ENCODE results near the gene PROKR1. TPM values are rescaled to one million over a fixed set of nuclear protein-coding genes. Genes with fewer than 3 reads are reported as not detected.

Gene PROKR1
- total and polyA plus RNA-seq, 2 of the 4 experiments (the other 2 are of a cell fraction): not detected

- WGBS, 2 experiments (ENCODE audit: extremely low coverage in 2 of 2, insufficient read length in 1 of 2): no CpG with 5 or more reads among the region's 4 CpGs
These were observed 36.6 kb upstream of the PROKR1 start for GRCh38 chr2:68606759-68607158.

More at GRCh38 chr2:68606759-68607158, 36.6 kb upstream of the PROKR1 start:
- Histone ChIP-seq H2AK5ac (ENCODE audit: low read depth, low read length) (no peak overlapping the region), H3K14ac (replicated peaks; ENCODE audit: low read depth, low read length) (no peak overlapping the region), H2AFZ (replicated peaks; ENCODE audit: low read length, poor library complexity) (no peak overlapping the region), H3K9me3 (ENCODE audit: control insufficient read depth, insufficient read depth, low read length) (0 out of 2 replicates have a peak, but pooled peaks cover 2% of the 10 kb centered on the region), H2BK120ac (ENCODE audit: low read depth, low read length) (no peak overlapping the region), H3K4me1 (ENCODE audit: control insufficient read depth, insufficient read depth, low read length) (no peaks in the 10 kb centered on the region), H3K27me3 (ENCODE audit: control insufficient read depth, insufficient read depth, low read length) (peaks cover 3% of the 10 kb centered on the region), H4K20me1 (ENCODE audit: insufficient read depth, low read length) (no peaks in the 10 kb centered on the region), H3K18ac (ENCODE audit: low read depth, low read length) (no peak overlapping the region), H3K23ac (ENCODE audit: low read depth, low read length) (no peak overlapping the region), H3K56ac (ENCODE audit: extremely low read depth, insufficient read depth, low read length) (no peak overlapping the region), H3K9ac (ENCODE audit: low read depth, low read length) (no peak overlapping the region), H3K36me3 (ENCODE audit: control insufficient read depth, insufficient read depth, low read length) (no peaks in the 10 kb centered on the region), H3K27ac (ENCODE audit: insufficient read depth, low read length) (no peak overlapping the region), H4K5ac (ENCODE audit: low read depth, low read length) (no peak overlapping the region), H4K8ac (ENCODE audit: low read depth in 2 of 2, low read length in 2 of 2) (no peak overlapping the region), H3K4me2 (ENCODE audit: low read depth, low read length) (no peak overlapping the region), H3K9me1 (ENCODE audit: insufficient read depth, low read length) (no peaks in the 10 kb centered on the region), H3K4me3 (ENCODE audit: insufficient read depth, low read depth, low read length) (no peak overlapping the region), H4K91ac (ENCODE audit: insufficient read depth, low read depth, low read length) (no peak overlapping the region), H3K4ac (ENCODE audit: low read depth, low read length) (no peak overlapping the region), H2BK5ac (ENCODE audit: low read depth, low read length, poor library complexity, severe bottlenecking) (no peak overlapping the region), H2AK9ac (replicated peaks; ENCODE audit: low read depth, low read length, poor library complexity) (no peak overlapping the region), H2BK15ac (ENCODE audit: low read depth, low read length) (no peak overlapping the region), H3K79me1 (ENCODE audit: low read depth in 1 of 2, low read length in 2 of 2) (no peaks in the 10 kb centered on the region), H2BK20ac (ENCODE audit: low read depth, low read length) (no peak overlapping the region)
- ChIA-PET POLR2A (ENCODE audit: unreplicated experiment) (no interaction called here), CTCF (no interaction called here)
- in situ Hi-C loops (cut with MboI; ENCODE audit: low sequenced_read_pairs) (no loop called here), dilution Hi-C loops (cut with HindIII; ENCODE audit: low sequenced_read_pairs, unreplicated experiment) (no loop called here), intact Hi-C loops (cut with micrococcal nuclease) (no loop called here)
- TF ChIP-seq, protein P1, sequence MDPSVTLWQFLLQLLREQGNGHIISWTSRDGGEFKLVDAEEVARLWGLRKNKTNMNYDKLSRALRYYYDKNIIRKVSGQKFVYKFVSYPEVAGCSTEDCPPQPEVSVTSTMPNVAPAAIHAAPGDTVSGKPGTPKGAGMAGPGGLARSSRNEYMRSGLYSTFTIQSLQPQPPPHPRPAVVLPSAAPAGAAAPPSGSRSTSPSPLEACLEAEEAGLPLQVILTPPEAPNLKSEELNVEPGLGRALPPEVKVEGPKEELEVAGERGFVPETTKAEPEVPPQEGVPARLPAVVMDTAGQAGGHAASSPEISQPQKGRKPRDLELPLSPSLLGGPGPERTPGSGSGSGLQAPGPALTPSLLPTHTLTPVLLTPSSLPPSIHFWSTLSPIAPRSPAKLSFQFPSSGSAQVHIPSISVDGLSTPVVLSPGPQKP (IDR thresholded peaks at IDR 0.05; ENCODE audit: borderline replicate concordance, low read depth, low read length): no peak
- TF ChIP-seq RAD21 (IDR thresholded peaks at IDR 0.05; ENCODE audit: low read length) (no peak), MXI1 (IDR thresholded peaks at IDR 0.05; ENCODE audit: borderline replicate concordance, low read depth, low read length) (no peak), MAZ (IDR thresholded peaks at IDR 0.05; ENCODE audit: borderline replicate concordance, low read depth, low read length) (no peak), RFX5 (IDR thresholded peaks at IDR 0.05; ENCODE audit: low read depth, low read length) (no peak), CHD1 (IDR thresholded peaks at IDR 0.05; ENCODE audit: low read depth, low read length) (no peak), FOS (IDR thresholded peaks at IDR 0.05; ENCODE audit: low read depth, low read length) (no peak)
- ATAC-seq (ENCODE audit: low read depth) (no peak), DNase-seq (no peak)
- no TSS peak for BruUV-seq (replicated peaks)

All from IMR-90 (cell line).